Epidermal melanocyte (primary cell): ENCODE data around the gene CABP5.

Source experiments
- DNase-seq: peaks from one replicate; pipeline ENCODE4 v3.0.0; 2011; ENCODE audit warnings: low spot score; ENCODE audit not compliant: insufficient read length

Gene CABP5

GRCh38 chr19:48033604-48034003 is 10.3 kb downstream of the CABP5 start:
- DNase-seq = no peak

- no peak for DNase-seq
These were observed 13.8 kb downstream of the CABP5 start for GRCh38 chr19:48030073-48030472.

DNA sequence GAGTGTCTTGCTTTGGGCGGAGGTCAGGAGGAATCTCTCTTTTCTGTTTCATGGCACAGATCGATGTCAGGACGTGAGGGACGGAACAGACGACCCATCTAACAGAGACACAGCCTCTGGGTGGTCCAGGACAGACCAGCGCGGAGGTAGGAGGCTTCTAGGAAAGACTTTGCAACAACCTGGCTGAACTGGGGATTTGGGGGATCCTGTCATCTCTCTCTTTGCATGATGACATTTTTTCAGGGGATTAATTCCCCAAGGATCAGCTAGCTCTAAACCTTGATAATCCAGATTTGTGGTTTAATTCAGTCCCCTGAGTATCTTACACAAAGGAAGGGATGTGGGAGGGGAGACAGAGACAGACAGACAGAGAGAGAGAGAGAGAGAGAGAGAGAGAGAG is 14.4 kb downstream of the CABP5 start:
- no peak for DNase-seq

DNA sequence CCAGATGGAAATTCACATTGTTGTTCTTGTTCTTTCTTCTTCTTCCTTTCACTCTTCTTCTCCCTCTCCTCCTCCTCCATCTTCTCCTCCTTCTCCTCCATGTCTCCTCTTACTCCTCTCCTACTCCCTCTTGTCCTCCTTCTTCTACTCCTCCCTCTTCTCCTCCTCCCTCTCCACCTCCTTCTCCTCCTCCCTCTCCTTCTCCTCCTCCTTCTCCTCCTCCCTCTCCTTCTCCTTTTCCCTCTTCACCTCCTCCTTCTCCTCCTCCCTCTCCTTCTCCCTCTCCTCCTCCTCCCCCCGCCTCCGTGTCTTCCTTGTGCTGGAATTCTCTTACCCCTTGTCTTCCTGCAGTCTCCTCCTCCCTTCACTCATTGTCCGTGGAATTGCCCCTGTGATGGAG is 18.4 kb downstream of the CABP5 start:
- no peak for DNase-seq

DNA sequence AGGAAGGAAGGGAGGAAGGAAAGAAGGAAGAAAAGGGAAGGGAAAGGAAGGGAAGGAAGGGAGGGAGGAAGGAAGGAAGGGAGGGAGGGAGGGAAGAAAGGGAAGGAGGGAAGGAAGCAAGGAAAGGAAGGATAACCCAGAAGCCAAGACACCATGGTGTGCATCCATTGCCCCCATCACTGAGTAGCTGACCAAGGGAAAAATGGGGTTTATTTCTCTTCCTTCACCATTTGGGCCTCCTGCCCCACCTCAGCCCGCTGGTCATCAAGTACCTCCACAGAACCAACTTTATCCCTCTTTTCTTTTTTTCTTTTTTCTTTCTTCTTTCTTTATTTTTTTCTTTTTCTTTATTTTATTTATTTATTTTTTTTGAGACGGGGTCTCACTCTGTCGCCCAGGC is 20.4 kb downstream of the CABP5 start:
- no peak for DNase-seq

DNA sequence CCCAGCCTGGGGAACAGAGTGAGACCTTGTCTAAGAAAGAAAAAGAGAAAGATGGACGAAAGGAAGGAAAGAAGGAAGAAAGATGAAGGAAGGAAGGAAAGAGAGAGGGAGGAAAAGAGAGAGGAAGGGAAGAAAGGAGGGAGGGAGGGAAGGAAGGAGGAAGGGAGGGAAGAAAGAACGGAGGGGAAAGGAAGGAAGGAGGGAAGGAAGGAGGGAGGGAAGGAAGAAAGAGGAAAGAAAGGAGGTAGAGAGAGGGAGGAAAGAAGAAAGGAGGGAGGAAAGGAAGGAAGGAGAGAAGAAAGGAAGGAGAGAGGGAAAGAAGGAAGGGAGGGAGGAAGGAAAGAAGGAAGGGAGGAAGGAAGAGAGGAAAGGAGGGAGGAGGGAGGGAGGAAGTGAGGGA is 20.9 kb downstream of the CABP5 start:
- no peak for DNase-seq

DNA sequence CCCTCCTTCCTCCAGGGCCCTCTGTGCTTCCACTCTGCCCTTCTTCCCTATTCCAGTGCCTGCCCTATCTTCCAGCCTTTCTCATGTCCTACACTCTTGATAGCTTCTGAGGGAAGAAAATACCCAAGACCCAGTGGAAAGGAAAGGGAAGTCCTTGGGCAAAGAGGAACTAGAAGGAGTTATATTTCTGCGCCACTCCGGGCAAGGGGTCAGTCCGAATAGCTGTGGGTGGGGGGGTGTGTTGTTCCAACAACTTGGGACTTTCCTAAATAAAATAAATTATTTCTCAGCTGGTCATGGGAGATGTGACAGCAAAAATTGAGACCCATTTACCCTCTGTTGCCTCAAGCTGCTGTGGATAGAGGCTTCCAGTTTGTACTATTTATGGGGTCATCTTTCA is 23.2 kb downstream of the CABP5 start:
- no peak for DNase-seq

DNA sequence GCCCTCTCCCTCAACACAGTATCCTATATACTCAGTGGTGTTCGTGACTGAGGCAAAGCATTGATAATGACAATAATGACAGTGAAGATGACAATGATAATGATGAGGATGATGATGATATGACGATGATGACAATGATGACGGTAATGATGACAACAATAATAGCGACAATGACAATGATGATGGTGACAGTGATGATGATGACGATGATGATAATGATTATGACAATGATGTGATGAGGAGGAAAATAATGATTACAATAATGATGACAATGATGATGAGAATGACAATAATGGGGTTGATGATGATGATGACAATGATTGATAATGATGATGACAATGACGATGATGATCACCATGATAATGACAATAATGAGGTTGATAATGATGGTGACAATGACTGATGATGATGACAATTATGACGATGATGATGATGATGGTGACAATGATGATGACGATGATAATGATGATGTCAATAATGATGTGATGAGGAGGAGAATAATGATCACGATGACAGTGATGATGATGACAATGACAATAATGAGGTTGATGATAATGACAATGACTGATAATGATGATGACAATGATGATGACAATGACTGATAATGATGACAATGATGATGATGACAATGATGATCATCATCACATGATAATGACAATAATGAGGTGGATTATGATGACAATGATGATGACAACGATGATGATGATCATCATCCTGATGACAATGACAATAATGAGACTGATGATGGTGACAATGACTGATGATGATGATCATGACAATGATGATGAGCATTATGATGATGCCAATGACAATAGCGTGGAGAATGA is 32.7 kb downstream of the CABP5 start:
- no peak for DNase-seq

DNA sequence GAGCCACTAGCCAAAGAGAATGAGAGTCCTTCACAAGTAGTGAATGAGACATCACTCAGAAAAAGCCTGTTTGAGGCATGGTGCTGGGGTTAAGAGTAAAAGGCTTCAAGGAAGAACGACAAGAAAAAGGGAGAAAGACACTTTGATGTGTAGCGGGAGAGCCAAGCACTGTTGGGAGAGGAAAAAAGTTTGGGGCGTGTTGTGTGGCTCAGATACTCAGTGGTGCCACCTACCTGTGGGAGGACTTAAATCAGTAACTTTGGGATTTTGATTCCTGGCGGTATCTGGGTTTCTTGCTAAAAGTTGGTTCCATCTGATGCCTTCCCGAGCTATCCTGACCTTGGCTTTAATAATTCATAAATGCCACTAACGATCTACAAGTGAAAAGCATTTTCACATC is 37.1 kb downstream of the CABP5 start:
- no peak for DNase-seq

DNA sequence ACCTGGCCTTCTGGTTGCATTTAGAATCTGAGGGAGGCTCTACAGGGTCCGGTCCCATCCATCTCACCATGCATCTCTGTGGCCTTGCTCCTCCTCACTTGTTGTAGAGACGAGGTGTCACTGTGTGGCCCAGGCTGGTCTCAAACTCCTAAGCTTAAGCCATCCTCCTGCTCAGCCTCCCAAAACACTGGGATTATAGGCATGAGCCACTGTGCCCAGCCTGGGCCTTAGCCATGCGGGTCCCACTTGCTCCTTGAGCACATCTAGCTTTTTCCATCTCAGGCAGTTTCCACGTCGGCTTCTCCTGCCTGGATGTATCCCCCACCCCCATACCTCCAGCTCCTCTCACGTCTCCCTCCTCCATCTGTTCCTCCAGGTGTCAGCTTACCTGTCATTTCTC is 39.6 kb downstream of the CABP5 start:
- no peak for DNase-seq

DNA sequence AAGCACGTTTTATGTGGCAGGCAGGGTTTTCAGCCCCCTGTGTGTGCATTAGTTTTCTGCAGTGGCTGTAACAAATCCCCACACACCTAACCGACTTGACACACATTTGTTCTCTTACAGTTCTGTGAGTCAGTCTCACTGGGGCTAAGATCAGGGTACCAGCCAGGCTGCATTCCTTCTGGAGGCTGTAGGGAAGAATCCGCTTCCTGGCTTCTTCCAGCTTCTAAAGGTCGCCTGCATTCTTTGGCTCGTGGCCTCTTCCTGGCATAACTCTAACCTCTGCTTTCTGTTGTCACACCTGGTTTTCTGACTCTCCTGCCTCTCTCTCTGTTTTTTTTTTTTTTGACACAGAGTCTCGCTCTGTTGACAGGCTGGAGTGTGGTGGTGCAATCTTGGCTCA is 43.0 kb downstream of the CABP5 start:
- DNase-seq = no peak

- no peak for DNase-seq
These were observed 45.1 kb downstream of the CABP5 start for GRCh38 chr19:47998800-47999199.

DNA sequence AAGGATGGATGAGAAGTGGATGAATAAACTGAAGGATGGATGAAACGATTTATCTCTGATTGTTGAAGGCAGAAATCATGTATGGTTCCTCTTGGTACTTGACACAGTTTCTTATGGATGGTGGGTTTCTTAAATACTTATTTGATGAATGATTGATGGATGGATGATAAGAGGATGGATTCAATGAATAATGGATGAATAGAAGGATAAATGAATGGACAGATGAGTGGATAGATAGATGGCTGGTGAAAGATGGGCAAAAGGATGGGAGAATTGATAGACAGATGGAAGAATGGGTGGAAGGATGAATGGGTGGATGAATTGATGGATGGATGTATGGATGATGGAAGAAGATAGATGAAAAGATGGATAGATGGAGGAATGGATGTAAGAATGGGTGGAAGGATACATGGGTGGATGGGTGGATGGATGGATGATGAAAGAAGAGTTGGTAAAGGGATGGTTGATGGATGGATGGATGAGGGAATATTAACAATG is 47.6 kb downstream of the CABP5 start:
- no peak for DNase-seq

DNA sequence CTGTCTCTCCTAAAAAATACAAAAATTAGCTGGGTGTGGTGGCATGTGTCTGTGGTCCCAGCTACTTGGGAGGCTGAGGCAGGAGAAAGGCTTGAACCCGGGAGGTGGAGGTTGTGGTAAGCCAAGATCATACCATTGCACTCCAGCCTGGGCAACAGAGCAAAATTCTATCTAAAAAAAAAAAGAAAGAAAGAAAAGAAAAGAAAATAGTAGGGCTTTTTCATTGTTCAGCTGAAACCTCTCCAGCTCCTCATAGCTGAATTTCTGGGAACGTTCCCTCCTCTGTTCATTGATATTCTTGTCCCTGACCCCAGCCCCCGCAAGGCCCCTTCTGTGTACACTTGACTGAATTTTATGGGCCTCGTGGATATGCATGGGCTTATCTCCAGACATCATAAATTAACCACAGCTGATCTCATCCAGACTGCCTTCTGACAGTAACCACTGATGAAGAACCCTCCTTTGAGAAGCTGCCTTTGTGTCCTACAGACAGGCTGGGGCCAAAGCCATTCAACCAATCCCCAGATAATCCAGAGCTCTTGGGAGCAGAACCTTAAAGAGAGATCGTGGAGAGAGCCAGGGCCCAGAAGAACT is 49.6 kb downstream of the CABP5 start, which contains the start of gene ELSPBP1:
TSS of gene ELSPBP1 (plus strand) at position 424 of the 594 bp plus-strand sequence. CDS start 14,036 bp downstream, outside the sequence.
- no peak for DNase-seq

- DNase-seq = no peak
These were observed 51.8 kb downstream of the CABP5 start, which contains the start of gene BSPH1 for GRCh38 chr19:47992070-47992469. Gene BSPH1 (minus strand): TSS chr19:47992170. CDS start chr19:47992081, 89 bp downstream.

- DNase-seq = no peak
These were observed 52.6 kb downstream of the CABP5 start for GRCh38 chr19:47991191-47991808.
